Measurements from ENCODE around the gene PPM1N.
"Not testable (repeated sequence)": the region's sequence is repeated elsewhere in the genome, so short reads cannot be mapped to it uniquely, and the experiment has no call there.

Gene PPM1N

GRCh38 chr19:45510352-45510751 is 12.1 kb downstream of the PPM1N start:
- not testable (repeated sequence) for DNase-seq

- DNase-seq: no peak
These were observed 12.8 kb downstream of the PPM1N start for GRCh38 chr19:45511074-45511473.

- no peak for DNase-seq
These were observed 14.7 kb downstream of the PPM1N start for GRCh38 chr19:45512881-45513483.

GRCh38 chr19:45514376-45515051 is 16.3 kb downstream of the PPM1N start:
- no peak for DNase-seq

GRCh38 chr19:45515081-45515624 is 16.9 kb downstream of the PPM1N start:
- no peak for DNase-seq

GRCh38 chr19:45515807-45516401 is 17.7 kb downstream of the PPM1N start:
- no peak for DNase-seq

- DNase-seq: no peak
These were observed 19.0 kb downstream of the PPM1N start for GRCh38 chr19:45517238-45517637.

- no peak for DNase-seq
These were observed 19.6 kb downstream of the PPM1N start for GRCh38 chr19:45517641-45518468.

- no peak for DNase-seq
These were observed 20.2 kb downstream of the PPM1N start for GRCh38 chr19:45518469-45518826.

GRCh38 chr19:45522010-45522941 is 24.0 kb downstream of the PPM1N start:
- no peak for DNase-seq

- DNase-seq: peak; percentile 84
These were observed 25.5 kb downstream of the PPM1N start for GRCh38 chr19:45523642-45524256.

GRCh38 chr19:45524575-45525129 is 26.4 kb downstream of the PPM1N start:
- no peak for DNase-seq

GRCh38 chr19:45526143-45526542 is 27.9 kb downstream of the PPM1N start:
- peak; percentile 77 for DNase-seq

- DNase-seq: no peak
These were observed 28.7 kb downstream of the PPM1N start for GRCh38 chr19:45526971-45527370.

GRCh38 chr19:45527731-45528130 is 29.5 kb downstream of the PPM1N start:
- no peak for DNase-seq

GRCh38 chr19:45528149-45528743 is 30.0 kb downstream of the PPM1N start:
- no peak for DNase-seq

GRCh38 chr19:45528744-45529419 is 30.6 kb downstream of the PPM1N start:
- DNase-seq: no peak

GRCh38 chr19:45529420-45529785 is 31.2 kb downstream of the PPM1N start:
- DNase-seq: no peak

- no peak for DNase-seq
These were observed 33.1 kb downstream of the PPM1N start for GRCh38 chr19:45531349-45531748.

GRCh38 chr19:45539459-45539858 is 41.2 kb downstream of the PPM1N start:
- DNase-seq: no peak
